HCT116 (cell line): ENCODE data around the gene ADGRA1. TPM values are rescaled to one million over a fixed set of nuclear protein-coding genes. Genes with fewer than 3 reads are reported as not detected.

Source experiments
- ATAC-seq: fragments of 200-7000 bp; cut with Tn5 transposase; 2 replicates; pipeline ENCODE4 v1.9.1; 2020; ENCODE audit warnings: mild to moderate bottlenecking, moderate library complexity
- BruUV-seq: library from RNA; stranded (reverse); fragments of 400-500 nt; replicated peaks from 2 replicates; lab custom pipeline; 2021; lab: Mats Ljungman, UMichigan
- CTCF ChIA-PET: fragments of 300-600 bp; sonication (Branson Sonifier 250); formaldehyde crosslinking; loops from one replicate; lab custom pipeline; 2021; ENCODE audit warnings: antibody characterized with exemption; lab: Charles Lee
- POLR2A ChIA-PET: fragments of 300-600, 350-600 bp; sonication (Branson Sonifier 250); formaldehyde crosslinking; loops from one replicate; lab custom pipeline; 2021; ENCODE audit warnings: antibody characterized with exemption; lab: Charles Lee
- RAD21 ChIA-PET, 2 experiments: fragments of 300-600 bp; sonication (Branson Sonifier 250); formaldehyde crosslinking; loops; one replicate each; lab custom pipeline; 2023; ENCODE audit warnings: low total read pairs in 2 of 2; ENCODE audit not compliant: uncharacterized antibody in 2 of 2, unreplicated experiment in 2 of 2, low non-redundant PET in 1 of 2; lab: Charles Lee
- DNase-seq: peaks from one replicate; pipeline ENCODE4 v3.0.0-alpha.2; 2010; ENCODE audit warnings: low read depth, low spot score
- H2AFZ ChIP-seq: fragments of 200-600 bp; shearing (Covaris generic), sonication (generic); 2 replicates; pipeline ENCODE4 v1.6.1; 2017; ENCODE audit warnings: low read depth, mixed run types, mixed read lengths, antibody characterized with exemption, low read length; ENCODE audit not compliant: poor library complexity, severe bottlenecking
- H3K27ac ChIP-seq: 2 replicates; pipeline ENCODE4 v1.5.1; 2012; ENCODE audit warnings: low read depth, low read length
- H3K27me3 ChIP-seq: fragments of 200-600 bp; sonication (generic); 2 replicates; pipeline ENCODE4 v1.6.1; 2016; ENCODE audit warnings: mixed run types, low read length, mixed read lengths; ENCODE audit not compliant: insufficient read depth
- H3K36me3 ChIP-seq, 2 experiments: fragments of 200-500 bp in 1 of 2; fragments of 200-600 bp in 1 of 2; sonication (Bioruptor generic) in 1 of 2; sonication (generic) in 1 of 2; 2 replicates each; pipeline versions ENCODE4 v1.5.1 to v1.6.1; 2014 to 2016; ENCODE audit warnings: low read length in 2 of 2, inconsistent platforms in 1 of 2, mixed read lengths in 1 of 2, mixed run types in 1 of 2; ENCODE audit not compliant: insufficient read depth in 2 of 2, control insufficient read depth in 1 of 2
- H3K4me1 ChIP-seq, 2 experiments: fragments of 200-600 bp in 1 of 2; sonication (generic) in 1 of 2; 2 replicates each; pipeline versions ENCODE4 v1.5.1 to v1.6.1; 2012 to 2017; ENCODE audit warnings: low read length in 2 of 2, inconsistent platforms in 1 of 2, mild to moderate bottlenecking in 1 of 2, mixed read lengths in 1 of 2, mixed run types in 1 of 2, moderate library complexity in 1 of 2; ENCODE audit not compliant: insufficient read depth in 2 of 2, control insufficient read depth in 1 of 2
- H3K4me2 ChIP-seq: fragments of 200-600 bp; sonication (generic); 2 replicates; pipeline ENCODE4 v1.6.1; 2017; ENCODE audit warnings: mixed run types, low read length, mixed read lengths
- H3K4me3 ChIP-seq, 2 experiments: fragments of 200-600 bp in 1 of 2; sonication (generic) in 1 of 2; replicated peaks in 1 of 2; 2 replicates each; pipeline ENCODE4 v1.5.1; 2011 to 2016; ENCODE audit warnings: low read length in 2 of 2, control low read depth in 1 of 2, low read depth in 1 of 2, mild to moderate bottlenecking in 1 of 2, mixed read lengths in 1 of 2, mixed run types in 1 of 2
- H3K79me2 ChIP-seq: fragments of 200-600 bp; sonication (generic); 2 replicates; pipeline ENCODE4 v1.6.1; 2017; ENCODE audit warnings: mild to moderate bottlenecking, mixed run types, low read length, moderate library complexity, mixed read lengths; ENCODE audit not compliant: insufficient read depth
- H3K9ac ChIP-seq: fragments of 200-600 bp; sonication (generic); 2 replicates; pipeline ENCODE4 v1.6.1; 2016; ENCODE audit warnings: low read length, mixed read lengths
- H3K9me2 ChIP-seq: fragments of 200-600 bp; sonication (generic), shearing (Covaris generic); 2 replicates; pipeline ENCODE4 v1.6.1; 2017; ENCODE audit warnings: mixed run types, mild to moderate bottlenecking, moderate library complexity; ENCODE audit not compliant: insufficient read depth
- H3K9me3 ChIP-seq, 2 experiments: fragments of 200-500 bp in 1 of 2; fragments of 200-600 bp in 1 of 2; sonication (Bioruptor generic) in 1 of 2; sonication (generic) in 1 of 2; 2 replicates each; pipeline ENCODE4 v1.6.1; 2014 to 2017; ENCODE audit warnings: low read length in 2 of 2, mixed read lengths in 2 of 2, inconsistent platforms in 1 of 2, low read depth in 1 of 2, mild to moderate bottlenecking in 1 of 2, mixed run types in 1 of 2, moderate library complexity in 1 of 2; ENCODE audit not compliant: control insufficient read depth in 1 of 2, insufficient read depth in 1 of 2
- H4K20me1 ChIP-seq: fragments of 200-600 bp; sonication (generic), shearing (Covaris generic); 2 replicates; pipeline ENCODE4 v1.6.1; 2017; ENCODE audit warnings: mixed run types, mild to moderate bottlenecking, moderate library complexity; ENCODE audit not compliant: insufficient read depth
- CBX3 ChIP-seq: IDR thresholded peaks from 2 replicates; pipeline ENCODE4 v1.6.1; 2012; ENCODE audit warnings: low read depth
- EGR1 ChIP-seq: IDR thresholded peaks from 2 replicates; pipeline ENCODE4 v1.6.1; 2012; ENCODE audit warnings: low read depth
- ELF1 ChIP-seq: IDR thresholded peaks from 2 replicates; pipeline ENCODE4 v1.6.1; 2012; ENCODE audit warnings: low read depth, borderline replicate concordance
- EZH2 ChIP-seq: fragments of 200-600 bp; sonication (generic); IDR thresholded peaks from 2 replicates; pipeline ENCODE4 v1.6.1; 2017; ENCODE audit warnings: antibody characterized with exemption, mixed run types
- EZH2phosphoT487 ChIP-seq: fragments of 200-600 bp; IDR thresholded peaks from 2 replicates; pipeline ENCODE4 v1.6.1; 2018; ENCODE audit warnings: antibody characterized with exemption, borderline replicate concordance
- JUND ChIP-seq: IDR thresholded peaks from 2 replicates; pipeline ENCODE4 v1.6.1; 2012
- POLR2A ChIP-seq: IDR thresholded peaks from 2 replicates; pipeline ENCODE4 v1.7.0; 2011; ENCODE audit warnings: borderline replicate concordance; ENCODE audit not compliant: insufficient read depth, insufficient read length; ENCODE audit errors: extremely low read depth
- POLR2AphosphoS5 ChIP-seq: IDR thresholded peaks from 2 replicates; pipeline ENCODE4 v1.6.1; 2011; ENCODE audit warnings: mild to moderate bottlenecking, low read depth, low read length, moderate library complexity
- SIN3A ChIP-seq: IDR thresholded peaks from 2 replicates; pipeline ENCODE4 v1.6.1; 2012; ENCODE audit warnings: low read depth
- SP1 ChIP-seq: IDR thresholded peaks from 2 replicates; pipeline ENCODE4 v1.6.1; 2012; ENCODE audit warnings: low read depth
- SRF ChIP-seq: IDR thresholded peaks from 2 replicates; pipeline ENCODE4 v1.6.1; 2012; ENCODE audit warnings: low read depth
- YY1 ChIP-seq: IDR thresholded peaks from 2 replicates; pipeline ENCODE4 v1.6.1; 2011; ENCODE audit warnings: low read length, low read depth, moderate library complexity, mild to moderate bottlenecking; ENCODE audit not compliant: insufficient replicate concordance; ENCODE audit errors: extremely low read depth
- ZFX ChIP-seq: fragments of 450-650 bp; IDR thresholded peaks from 2 replicates; pipeline ENCODE4 v1.6.1; 2017
- intact Hi-C: fragments of 100-400 bp; cut with micrococcal nuclease; formaldehyde crosslinking; loops from 2 replicates; pipeline ENCODE4 v1.10.0; 2022
- total RNA-seq: library from RNA; stranded (reverse); gene quantifications from one replicate; pipeline ENCODE4 v1.2.1, GENCODE V29; 2021; ENCODE audit not compliant: unreplicated experiment
- TF ChIP-seq, protein P1 (sequence below), 3 experiments: fragments of 200-600 bp in 1 of 3; sonication (generic) in 1 of 3; IDR thresholded peaks in 2 of 3; conservative IDR thresholded peaks in 1 of 3; 2 replicates each; pipeline ENCODE4 v1.5.1; 2012 to 2017; ENCODE audit warnings: low read depth in 2 of 3, low read length in 2 of 3, antibody characterized with exemption in 1 of 3, borderline replicate concordance in 1 of 3, control low read depth in 1 of 3, mild to moderate bottlenecking in 1 of 3, mixed read lengths in 1 of 3, mixed run types in 1 of 3, moderate library complexity in 1 of 3; ENCODE audit not compliant: insufficient read depth in 1 of 3
- TF ChIP-seq, protein P2 (sequence below): IDR thresholded peaks from 2 replicates; pipeline ENCODE4 v1.6.1; 2011; ENCODE audit warnings: mild to moderate bottlenecking, low read length, moderate library complexity; ENCODE audit not compliant: insufficient replicate concordance; ENCODE audit errors: extremely low read depth
- TF ChIP-seq, protein P3 (sequence below): IDR thresholded peaks from 2 replicates; pipeline ENCODE4 v1.6.1; 2012
- TF ChIP-seq, protein P4 (sequence below): IDR thresholded peaks from 2 replicates; pipeline ENCODE4 v1.6.1; 2012

Gene ADGRA1
- total RNA-seq, 1 experiment from 2014 or later: not detected

DNA sequence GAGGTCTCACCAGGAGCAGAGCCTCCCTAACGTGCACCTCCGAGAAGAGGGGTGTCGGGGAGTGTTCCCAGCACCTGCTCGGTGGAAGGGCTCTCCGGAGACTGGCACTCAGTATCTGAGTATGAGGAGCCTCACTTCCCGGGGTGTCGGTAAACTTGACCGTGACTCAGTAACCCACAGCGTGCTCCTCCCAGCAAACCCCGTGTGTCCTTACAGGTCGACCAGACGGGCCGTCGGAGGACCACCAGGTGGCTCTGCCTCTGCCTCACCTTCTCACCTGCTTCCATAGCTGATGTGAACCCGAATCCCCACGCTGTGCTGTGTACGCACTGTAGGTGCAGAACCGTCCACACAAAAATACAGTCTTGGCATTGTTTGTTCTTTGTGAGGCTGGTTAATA, 43.3 kb downstream of the ADGRA1 start:
- Histone ChIP-seq H3K27ac (no peak overlapping the region), H3K9me2 (no peaks in the 10 kb centered on the region), H3K9ac (no peak overlapping the region), H2AFZ (no peak overlapping the region), H3K27me3 (no peaks in the 10 kb centered on the region), H3K4me2 (no peak overlapping the region), H3K79me2 (no peaks in the 10 kb centered on the region), H3K9me3 (no peaks in the 10 kb centered on the region), H3K4me3 (no peak overlapping the region), H3K36me3 (no peaks in the 10 kb centered on the region), H3K4me1 (peaks cover 0 to 4% of the 10 kb centered on the region in 2 experiments; a peak in 2 of 4 replicates), H4K20me1 (no peaks in the 10 kb centered on the region)
- ChIA-PET CTCF (no interaction called here), RAD21 (no interaction called here), POLR2A (no interaction called here)
- ATAC-seq: no peak
- DNase-seq: no peak
- BruUV-seq: no TSS peak
- TF ChIP-seq, protein P1, sequence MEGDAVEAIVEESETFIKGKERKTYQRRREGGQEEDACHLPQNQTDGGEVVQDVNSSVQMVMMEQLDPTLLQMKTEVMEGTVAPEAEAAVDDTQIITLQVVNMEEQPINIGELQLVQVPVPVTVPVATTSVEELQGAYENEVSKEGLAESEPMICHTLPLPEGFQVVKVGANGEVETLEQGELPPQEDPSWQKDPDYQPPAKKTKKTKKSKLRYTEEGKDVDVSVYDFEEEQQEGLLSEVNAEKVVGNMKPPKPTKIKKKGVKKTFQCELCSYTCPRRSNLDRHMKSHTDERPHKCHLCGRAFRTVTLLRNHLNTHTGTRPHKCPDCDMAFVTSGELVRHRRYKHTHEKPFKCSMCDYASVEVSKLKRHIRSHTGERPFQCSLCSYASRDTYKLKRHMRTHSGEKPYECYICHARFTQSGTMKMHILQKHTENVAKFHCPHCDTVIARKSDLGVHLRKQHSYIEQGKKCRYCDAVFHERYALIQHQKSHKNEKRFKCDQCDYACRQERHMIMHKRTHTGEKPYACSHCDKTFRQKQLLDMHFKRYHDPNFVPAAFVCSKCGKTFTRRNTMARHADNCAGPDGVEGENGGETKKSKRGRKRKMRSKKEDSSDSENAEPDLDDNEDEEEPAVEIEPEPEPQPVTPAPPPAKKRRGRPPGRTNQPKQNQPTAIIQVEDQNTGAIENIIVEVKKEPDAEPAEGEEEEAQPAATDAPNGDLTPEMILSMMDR (IDR thresholded peaks at IDR 0.05 in 2 of 3, conservative IDR thresholded peaks at IDR 0.05 in 1 of 3; ENCODE audit: borderline replicate concordance in 1 of 3, insufficient read depth in 1 of 3, low read depth in 2 of 3, low read length in 2 of 3): no peak
- no peak for TF ChIP-seq SP1
- TF ChIP-seq, protein P2, sequence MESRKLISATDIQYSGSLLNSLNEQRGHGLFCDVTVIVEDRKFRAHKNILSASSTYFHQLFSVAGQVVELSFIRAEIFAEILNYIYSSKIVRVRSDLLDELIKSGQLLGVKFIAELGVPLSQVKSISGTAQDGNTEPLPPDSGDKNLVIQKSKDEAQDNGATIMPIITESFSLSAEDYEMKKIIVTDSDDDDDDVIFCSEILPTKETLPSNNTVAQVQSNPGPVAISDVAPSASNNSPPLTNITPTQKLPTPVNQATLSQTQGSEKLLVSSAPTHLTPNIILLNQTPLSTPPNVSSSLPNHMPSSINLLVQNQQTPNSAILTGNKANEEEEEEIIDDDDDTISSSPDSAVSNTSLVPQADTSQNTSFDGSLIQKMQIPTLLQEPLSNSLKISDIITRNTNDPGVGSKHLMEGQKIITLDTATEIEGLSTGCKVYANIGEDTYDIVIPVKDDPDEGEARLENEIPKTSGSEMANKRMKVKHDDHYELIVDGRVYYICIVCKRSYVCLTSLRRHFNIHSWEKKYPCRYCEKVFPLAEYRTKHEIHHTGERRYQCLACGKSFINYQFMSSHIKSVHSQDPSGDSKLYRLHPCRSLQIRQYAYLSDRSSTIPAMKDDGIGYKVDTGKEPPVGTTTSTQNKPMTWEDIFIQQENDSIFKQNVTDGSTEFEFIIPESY: no peak
- TF ChIP-seq EGR1: no peak
- no peak for TF ChIP-seq ELF1
- TF ChIP-seq EZH2: no peak
- TF ChIP-seq, protein P3, sequence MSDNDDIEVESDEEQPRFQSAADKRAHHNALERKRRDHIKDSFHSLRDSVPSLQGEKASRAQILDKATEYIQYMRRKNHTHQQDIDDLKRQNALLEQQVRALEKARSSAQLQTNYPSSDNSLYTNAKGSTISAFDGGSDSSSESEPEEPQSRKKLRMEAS: no peak
- TF ChIP-seq EZH2phosphoT487: no peak
- TF ChIP-seq JUND: no peak
- TF ChIP-seq, protein P4, sequence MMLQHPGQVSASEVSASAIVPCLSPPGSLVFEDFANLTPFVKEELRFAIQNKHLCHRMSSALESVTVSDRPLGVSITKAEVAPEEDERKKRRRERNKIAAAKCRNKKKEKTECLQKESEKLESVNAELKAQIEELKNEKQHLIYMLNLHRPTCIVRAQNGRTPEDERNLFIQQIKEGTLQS: no peak
- no peak for TF ChIP-seq CBX3
- TF ChIP-seq SRF: no peak
- no peak for TF ChIP-seq POLR2A
- TF ChIP-seq POLR2AphosphoS5: no peak
- no peak for TF ChIP-seq SIN3A
- no peak for TF ChIP-seq YY1
- no peak for TF ChIP-seq ZFX
- intact Hi-C loops: no loop called here
